ENCODE data around the gene TNFAIP8. TPM values are rescaled to one million over a fixed set of nuclear protein-coding genes. Genes with fewer than 3 reads are reported as not detected.

The TNFAIP8 gene
- total RNA-seq, 2 donors from 2014 or later = 29.6 to 39.5 TPM

DNA sequence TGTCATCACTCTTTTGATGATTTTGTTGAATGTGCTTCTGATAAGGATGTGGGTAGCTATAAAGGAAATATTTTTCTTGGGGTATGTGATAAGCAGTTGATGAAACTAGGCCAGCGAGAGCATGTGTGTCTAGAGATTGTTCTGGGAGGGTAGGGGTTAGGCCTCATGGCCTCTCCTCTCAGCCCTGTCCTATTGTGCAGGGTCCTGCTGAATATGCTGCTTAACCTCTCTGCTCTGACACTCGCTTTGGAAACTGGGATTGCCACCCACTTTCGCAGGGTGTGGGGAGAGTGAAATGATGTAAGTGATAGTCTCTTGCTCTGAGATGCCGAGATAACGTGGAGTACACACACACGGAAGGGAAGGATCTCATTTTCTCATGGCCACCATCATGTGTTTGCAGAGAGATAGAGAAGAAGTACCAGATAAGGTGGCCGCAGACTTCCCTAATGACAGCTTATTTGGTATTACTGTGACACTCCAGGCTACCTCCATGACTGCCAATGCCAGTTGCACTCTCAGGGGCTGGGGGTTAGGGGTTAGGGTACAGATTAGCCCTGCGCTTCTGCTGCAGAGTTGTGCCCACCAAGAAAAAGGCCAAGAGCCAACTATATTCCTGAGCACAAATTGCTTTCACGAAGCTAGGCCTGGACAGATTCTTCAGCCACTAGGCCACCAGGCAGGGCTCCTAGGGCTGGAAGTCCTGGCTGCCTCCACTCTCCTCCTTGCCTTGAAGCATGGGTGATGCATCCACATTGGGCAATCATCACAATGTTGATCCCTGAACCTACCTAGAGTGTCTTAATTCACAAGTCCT, 25.2 kb upstream of the TNFAIP8 start:
- H3K27me3 ChIP-seq (ENCODE audit: control insufficient read depth, insufficient read depth, low read length, poor library complexity, severe bottlenecking) = no peaks in the 10 kb centered on the region
- TF ChIP-seq, protein P1, sequence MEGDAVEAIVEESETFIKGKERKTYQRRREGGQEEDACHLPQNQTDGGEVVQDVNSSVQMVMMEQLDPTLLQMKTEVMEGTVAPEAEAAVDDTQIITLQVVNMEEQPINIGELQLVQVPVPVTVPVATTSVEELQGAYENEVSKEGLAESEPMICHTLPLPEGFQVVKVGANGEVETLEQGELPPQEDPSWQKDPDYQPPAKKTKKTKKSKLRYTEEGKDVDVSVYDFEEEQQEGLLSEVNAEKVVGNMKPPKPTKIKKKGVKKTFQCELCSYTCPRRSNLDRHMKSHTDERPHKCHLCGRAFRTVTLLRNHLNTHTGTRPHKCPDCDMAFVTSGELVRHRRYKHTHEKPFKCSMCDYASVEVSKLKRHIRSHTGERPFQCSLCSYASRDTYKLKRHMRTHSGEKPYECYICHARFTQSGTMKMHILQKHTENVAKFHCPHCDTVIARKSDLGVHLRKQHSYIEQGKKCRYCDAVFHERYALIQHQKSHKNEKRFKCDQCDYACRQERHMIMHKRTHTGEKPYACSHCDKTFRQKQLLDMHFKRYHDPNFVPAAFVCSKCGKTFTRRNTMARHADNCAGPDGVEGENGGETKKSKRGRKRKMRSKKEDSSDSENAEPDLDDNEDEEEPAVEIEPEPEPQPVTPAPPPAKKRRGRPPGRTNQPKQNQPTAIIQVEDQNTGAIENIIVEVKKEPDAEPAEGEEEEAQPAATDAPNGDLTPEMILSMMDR (conservative IDR thresholded peaks at IDR 0.05) = no peak
- Mint-ChIP-seq H3K4me1 (peaks cover 54% of the 10 kb centered on the region), H3K27ac (peak overlapping the region; percentile 11), H3K27me3 (ENCODE audit: insufficient read depth) (no peaks in the 10 kb centered on the region), H3K4me3 (no peak overlapping the region), H3K9me3 (no peaks in the 10 kb centered on the region), H3K36me3 (ENCODE audit: low read depth) (no peaks in the 10 kb centered on the region)
- peaks cover 28% of the 10 kb centered on the region for H3K4me1 ChIP-seq (ENCODE audit: control insufficient read depth, insufficient read depth, low read length)
- no peak overlapping the region for H3K4me3 ChIP-seq (ENCODE audit: low read length)
- H3K9me3 ChIP-seq (ENCODE audit: control insufficient read depth, low read length) = no peaks in the 10 kb centered on the region
- H3K27ac ChIP-seq (ENCODE audit: low read depth, low read length) = no peak overlapping the region
- DNase-seq = peak; percentile 39
- H3K9ac ChIP-seq (ENCODE audit: extremely low read depth, low read length, poor library complexity, severe bottlenecking) = no peak overlapping the region
- H3K36me3 ChIP-seq (ENCODE audit: control insufficient read depth, insufficient read depth, low read length) = peaks cover 8% of the 10 kb centered on the region
- WGBS, 2 experiments (ENCODE audit: insufficient coverage in 1 of 2, insufficient read length in 1 of 2) = 83 to 90% methylated on average over 6 to 9 of the region's 9 CpGs

DNA sequence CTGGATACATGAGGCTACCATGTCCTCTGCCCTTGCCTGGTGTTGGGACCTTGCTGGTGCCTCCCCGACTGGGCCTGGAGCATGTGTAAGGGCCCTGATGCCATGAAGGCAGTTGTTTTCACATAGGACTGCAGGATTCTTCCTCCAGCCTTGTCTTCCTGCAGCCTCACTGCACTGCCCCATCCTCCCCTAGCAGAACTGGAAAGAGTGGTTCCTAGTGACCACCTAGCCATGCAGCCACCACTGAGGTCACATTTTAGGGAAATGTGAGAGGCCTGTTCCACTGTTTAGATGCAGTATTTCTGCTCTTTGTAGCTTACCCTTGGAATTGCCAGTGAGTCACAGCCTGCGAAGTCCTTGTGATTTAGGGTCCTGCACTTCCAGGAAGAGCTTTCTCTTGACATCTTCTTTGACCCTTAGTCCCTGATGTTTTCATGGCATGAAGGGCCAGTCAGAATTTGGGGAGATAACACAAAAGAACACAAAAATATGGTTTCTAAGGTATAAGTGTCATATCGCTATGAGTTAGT, 24.2 kb upstream of the TNFAIP8 start:
- 95 to 100% methylated on average over 3 of the region's 3 CpGs for WGBS, 2 experiments (ENCODE audit: insufficient coverage in 1 of 2, insufficient read length in 1 of 2)
- Histone ChIP-seq H3K27ac (ENCODE audit: low read depth, low read length) (no peak overlapping the region), H3K9ac (ENCODE audit: extremely low read depth, low read length, poor library complexity, severe bottlenecking) (no peak overlapping the region), H3K4me3 (ENCODE audit: low read length) (no peak overlapping the region), H3K27me3 (ENCODE audit: control insufficient read depth, insufficient read depth, low read length, poor library complexity, severe bottlenecking) (no peaks in the 10 kb centered on the region), H3K36me3 (ENCODE audit: control insufficient read depth, insufficient read depth, low read length) (peaks cover 8% of the 10 kb centered on the region), H3K9me3 (ENCODE audit: control insufficient read depth, low read length) (no peaks in the 10 kb centered on the region), H3K4me1 (ENCODE audit: control insufficient read depth, insufficient read depth, low read length) (peaks cover 28% of the 10 kb centered on the region)
- no peaks in the 10 kb centered on the region for H3K27me3 Mint-ChIP-seq (ENCODE audit: insufficient read depth)
- peaks cover 49% of the 10 kb centered on the region for H3K4me1 Mint-ChIP-seq
- no peaks in the 10 kb centered on the region for H3K9me3 Mint-ChIP-seq
- H3K4me3 Mint-ChIP-seq = no peak overlapping the region
- DNase-seq = peak; percentile 37
- no peaks in the 10 kb centered on the region for H3K36me3 Mint-ChIP-seq (ENCODE audit: low read depth)
- no peak overlapping the region for H3K27ac Mint-ChIP-seq
- TF ChIP-seq, protein P1 (conservative IDR thresholded peaks at IDR 0.05) = no peak

GRCh38 chr5:119332208-119332607, 23.6 kb upstream of the TNFAIP8 start:
- Histone ChIP-seq H3K4me1 (ENCODE audit: control insufficient read depth, insufficient read depth, low read length) (peaks cover 28% of the 10 kb centered on the region), H3K27ac (ENCODE audit: low read depth, low read length) (no peak overlapping the region), H3K9ac (ENCODE audit: extremely low read depth, low read length, poor library complexity, severe bottlenecking) (no peak overlapping the region), H3K27me3 (ENCODE audit: control insufficient read depth, insufficient read depth, low read length, poor library complexity, severe bottlenecking) (no peaks in the 10 kb centered on the region), H3K36me3 (ENCODE audit: control insufficient read depth, insufficient read depth, low read length) (peaks cover 8% of the 10 kb centered on the region), H3K9me3 (ENCODE audit: control insufficient read depth, low read length) (no peaks in the 10 kb centered on the region), H3K4me3 (ENCODE audit: low read length) (no peak overlapping the region)
- Mint-ChIP-seq H3K4me1 (peaks cover 50% of the 10 kb centered on the region), H3K4me3 (no peak overlapping the region), H3K9me3 (no peaks in the 10 kb centered on the region), H3K36me3 (ENCODE audit: low read depth) (no peaks in the 10 kb centered on the region), H3K27ac (no peak overlapping the region), H3K27me3 (ENCODE audit: insufficient read depth) (no peaks in the 10 kb centered on the region)
- 88 to 95% methylated on average over 4 of the region's 4 CpGs for WGBS, 2 experiments (ENCODE audit: insufficient coverage in 1 of 2, insufficient read length in 1 of 2)
- DNase-seq = no peak
- TF ChIP-seq, protein P1 (conservative IDR thresholded peaks at IDR 0.05) = no peak
